ENCODE results near the gene SLC6A1. TPM values are rescaled to one million over a fixed set of nuclear protein-coding genes. Genes with fewer than 3 reads are reported as not detected.

The SLC6A1 gene
- total RNA-seq, 2 experiments from 2014 or later: not detected

DNA sequence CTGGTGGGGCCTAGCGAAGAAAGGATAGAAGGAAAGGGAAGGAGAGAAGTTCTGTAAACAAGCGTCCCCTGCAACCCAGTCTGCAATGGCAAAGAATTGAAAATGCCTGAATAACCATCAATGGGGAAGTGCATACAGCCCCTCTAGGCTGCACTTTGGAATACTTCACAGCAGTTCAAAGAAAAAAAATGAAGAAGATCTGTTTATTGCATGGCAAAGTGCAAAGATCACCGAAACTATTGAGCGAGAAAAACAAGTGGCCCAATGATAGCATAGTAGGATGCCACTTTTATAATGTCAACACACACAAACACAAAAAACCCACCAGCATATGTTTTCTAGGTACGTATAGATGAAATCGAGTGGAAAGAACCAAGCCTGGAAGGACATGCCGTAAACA, 13.6 kb upstream of the SLC6A1 start:
- Mint-ChIP-seq H3K4me3 (no peak overlapping the region), H3K4me1 (peaks cover 9% of the 10 kb centered on the region), H3K9me3 (no peaks in the 10 kb centered on the region), H3K27me3 (peaks cover 44% of the 10 kb centered on the region), H3K36me3 (no peaks in the 10 kb centered on the region), H3K27ac (no peak overlapping the region)
- no peak for DNase-seq

DNA sequence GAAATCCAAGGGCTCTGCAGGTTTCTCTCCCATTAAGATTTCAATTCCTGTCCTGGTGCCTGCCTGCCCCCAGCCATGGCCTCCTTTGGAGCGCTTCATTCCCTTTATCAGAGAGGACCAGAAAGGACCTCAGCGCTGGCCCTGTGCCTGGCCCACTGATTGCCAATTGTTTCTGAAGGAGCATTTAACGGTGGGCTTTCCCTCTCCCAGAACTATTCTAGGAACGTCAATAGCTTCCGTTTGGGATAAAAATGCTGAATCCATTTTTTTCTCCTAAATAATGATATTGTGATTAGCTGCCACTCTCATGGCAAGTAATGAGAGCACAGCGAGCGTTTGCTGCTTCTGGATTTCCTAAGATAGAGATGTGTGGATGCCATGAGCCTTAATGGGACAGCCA, 12.2 kb upstream of the SLC6A1 start:
- H3K36me3 Mint-ChIP-seq: no peaks in the 10 kb centered on the region
- no peaks in the 10 kb centered on the region for H3K9me3 Mint-ChIP-seq
- DNase-seq: no peak
- no peak overlapping the region for H3K4me3 Mint-ChIP-seq
- no peak overlapping the region for H3K27ac Mint-ChIP-seq
- H3K4me1 Mint-ChIP-seq: peaks cover 9% of the 10 kb centered on the region
- peaks cover 40% of the 10 kb centered on the region for H3K27me3 Mint-ChIP-seq

DNA sequence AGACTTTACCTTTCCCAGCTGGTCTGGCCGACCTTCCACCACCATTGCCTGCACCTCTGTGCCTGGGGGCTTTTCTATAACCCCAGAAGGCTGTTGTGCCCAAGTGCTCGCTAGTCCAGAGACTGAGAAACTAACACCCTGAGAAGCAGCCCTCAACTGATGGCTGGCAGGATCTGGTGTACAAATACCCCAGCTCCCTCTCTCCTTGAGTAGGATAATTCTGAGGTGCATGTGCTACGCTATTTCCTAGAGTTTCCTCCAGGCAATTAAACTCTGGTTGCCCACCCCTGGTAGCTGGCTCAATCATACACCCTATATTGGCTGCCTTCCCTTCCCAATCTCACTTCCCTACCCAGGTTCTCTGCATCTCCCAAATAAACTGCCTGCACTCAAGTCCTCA, 11.5 kb upstream of the SLC6A1 start:
- no peaks in the 10 kb centered on the region for H3K9me3 Mint-ChIP-seq
- no peak overlapping the region for H3K27ac Mint-ChIP-seq
- H3K4me3 Mint-ChIP-seq: no peak overlapping the region
- peaks cover 9% of the 10 kb centered on the region for H3K4me1 Mint-ChIP-seq
- DNase-seq: no peak
- peaks cover 40% of the 10 kb centered on the region for H3K27me3 Mint-ChIP-seq
- no peaks in the 10 kb centered on the region for H3K36me3 Mint-ChIP-seq

DNA sequence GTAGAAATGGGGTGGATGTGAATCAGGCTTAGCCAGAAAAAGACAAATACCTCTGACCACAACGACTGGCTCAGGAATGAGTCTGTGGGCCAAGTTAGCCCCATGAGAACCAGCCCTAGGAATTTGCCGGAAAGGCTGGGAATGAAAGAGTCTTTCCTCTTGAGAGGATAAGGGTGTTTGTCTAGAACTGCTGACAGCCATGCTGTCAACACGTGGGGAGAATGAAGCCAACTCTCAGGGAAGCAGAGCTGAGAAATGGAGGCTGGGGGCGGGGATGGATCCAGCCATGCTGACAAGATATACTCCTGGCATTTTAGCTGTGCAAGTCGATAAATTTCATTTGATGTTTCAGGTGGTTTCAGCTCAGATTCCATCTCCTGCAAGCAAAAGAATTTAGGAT, 10.6 kb upstream of the SLC6A1 start:
- no peaks in the 10 kb centered on the region for H3K9me3 Mint-ChIP-seq
- peaks cover 35% of the 10 kb centered on the region for H3K27me3 Mint-ChIP-seq
- no peak overlapping the region for H3K27ac Mint-ChIP-seq
- DNase-seq: no peak
- H3K4me1 Mint-ChIP-seq: peaks cover 9% of the 10 kb centered on the region
- H3K4me3 Mint-ChIP-seq: no peak overlapping the region
- H3K36me3 Mint-ChIP-seq: no peaks in the 10 kb centered on the region

DNA sequence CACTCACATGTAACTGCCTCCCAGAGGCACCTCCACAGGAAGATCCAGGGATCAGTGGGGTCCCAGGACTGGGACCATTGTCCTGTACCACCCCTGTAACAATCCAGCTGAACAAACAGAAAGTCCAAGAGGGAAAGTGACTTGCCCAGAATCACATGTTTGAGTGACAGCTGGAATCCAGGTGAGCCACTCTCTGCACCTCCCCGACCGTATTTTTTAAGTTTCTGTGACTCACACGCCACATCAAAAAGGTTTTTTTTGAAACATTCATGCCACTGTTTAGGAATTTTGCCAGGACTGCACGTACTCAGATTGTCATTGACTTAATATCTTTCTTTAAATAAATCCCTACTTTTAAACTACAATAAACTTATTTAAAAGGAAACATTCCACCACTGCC, 9.8 kb upstream of the SLC6A1 start:
- H3K27ac Mint-ChIP-seq: no peak overlapping the region
- H3K4me3 Mint-ChIP-seq: no peak overlapping the region
- no peaks in the 10 kb centered on the region for H3K9me3 Mint-ChIP-seq
- H3K36me3 Mint-ChIP-seq: no peaks in the 10 kb centered on the region
- H3K4me1 Mint-ChIP-seq: peaks cover 9% of the 10 kb centered on the region
- no peak for DNase-seq
- peaks cover 33% of the 10 kb centered on the region for H3K27me3 Mint-ChIP-seq

DNA sequence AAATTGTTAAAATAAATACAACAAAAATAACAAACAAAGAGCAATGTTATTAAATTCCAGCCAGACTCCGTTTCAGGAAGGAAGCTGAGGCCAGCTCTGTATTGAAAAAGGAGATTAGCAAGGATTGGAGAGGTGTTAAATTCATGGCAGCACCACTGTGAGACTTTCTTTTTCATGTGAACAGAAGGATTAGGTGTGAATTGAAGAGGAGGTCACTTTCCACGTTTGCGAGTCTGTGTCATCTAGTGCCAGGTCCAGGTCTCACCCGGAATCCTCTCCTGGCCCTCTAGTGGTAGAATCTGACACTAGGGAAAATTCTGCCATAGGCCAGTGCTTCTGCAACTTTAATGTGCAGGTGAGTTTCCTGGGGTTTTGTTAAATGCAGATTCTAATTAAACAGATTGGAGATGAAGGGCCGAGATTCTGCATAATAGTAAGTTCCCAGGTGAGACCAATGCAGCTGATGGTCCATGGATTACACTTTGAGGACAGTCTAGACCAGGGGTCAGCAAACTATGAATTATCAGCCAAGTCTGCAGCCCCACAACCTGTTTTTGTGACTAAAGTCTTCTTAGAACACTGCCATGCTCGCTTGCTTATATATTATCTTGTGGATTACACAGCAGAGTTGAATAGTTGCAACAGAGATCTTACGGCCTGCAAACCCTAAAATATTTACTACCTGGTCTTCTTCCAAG, 9.2 kb upstream of the SLC6A1 start:
- Mint-ChIP-seq H3K9me3 (no peaks in the 10 kb centered on the region), H3K36me3 (no peaks in the 10 kb centered on the region)

DNA sequence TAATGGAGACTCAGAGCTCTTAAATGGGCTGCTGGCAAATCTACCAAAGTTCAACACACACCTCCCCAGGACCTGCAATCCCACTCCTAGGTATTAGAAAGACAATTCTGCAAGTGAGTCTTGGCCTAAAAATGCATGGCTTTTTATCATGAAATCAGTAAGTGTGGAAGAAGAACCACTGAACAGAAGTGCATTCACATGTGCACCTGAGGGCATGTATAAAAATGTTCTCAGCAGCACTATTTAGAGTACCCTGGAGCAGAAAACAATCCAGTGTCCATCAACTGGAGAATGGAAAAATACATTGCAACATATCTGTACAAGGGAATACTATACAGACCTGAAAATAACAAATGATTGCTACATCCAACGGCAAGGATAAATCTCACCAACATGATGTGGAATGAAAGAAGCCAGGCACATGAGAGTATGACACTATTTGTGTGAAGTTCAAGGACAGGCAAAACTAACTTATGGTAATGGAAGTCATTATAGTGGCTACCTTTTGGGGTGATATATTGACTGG, 8.1 kb upstream of the SLC6A1 start:
- DNase-seq: no peak
- H3K9me3 Mint-ChIP-seq: no peaks in the 10 kb centered on the region
- H3K36me3 Mint-ChIP-seq: peaks cover 2% of the 10 kb centered on the region
- peaks cover 8% of the 10 kb centered on the region for H3K4me1 Mint-ChIP-seq
- H3K4me3 Mint-ChIP-seq: no peak overlapping the region
- no peak overlapping the region for H3K27ac Mint-ChIP-seq
- H3K27me3 Mint-ChIP-seq: peaks cover 31% of the 10 kb centered on the region

More for the DNA sequence above, 9.2 kb upstream of the SLC6A1 start:
- DNase-seq: no peak
- peaks cover 8% of the 10 kb centered on the region for H3K4me1 Mint-ChIP-seq
- no peak overlapping the region for H3K4me3 Mint-ChIP-seq
- H3K27ac Mint-ChIP-seq: no peak overlapping the region
- H3K27me3 Mint-ChIP-seq: peaks cover 27% of the 10 kb centered on the region

DNA sequence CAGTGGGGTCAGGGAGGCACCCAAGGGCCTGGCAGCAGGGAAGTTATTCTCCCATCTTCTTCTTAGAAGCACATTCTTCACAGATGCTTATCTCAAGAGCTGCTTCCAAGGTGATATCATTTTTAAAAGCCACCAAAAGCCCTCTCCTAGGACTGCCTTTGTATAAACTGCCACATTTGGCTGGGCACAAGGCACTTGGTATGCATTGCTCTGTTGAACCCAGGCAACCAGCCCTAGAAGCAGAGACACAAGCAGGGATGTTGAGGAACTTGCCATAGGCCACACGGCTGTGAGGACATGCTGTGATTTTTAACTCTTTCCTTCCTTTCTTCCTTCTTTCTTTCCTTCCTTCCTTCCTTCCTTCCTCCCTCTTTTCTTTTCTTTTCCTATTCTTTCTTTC, 7.4 kb upstream of the SLC6A1 start:
- Mint-ChIP-seq H3K27ac (no peak overlapping the region), H3K4me1 (peaks cover 8% of the 10 kb centered on the region), H3K36me3 (peaks cover 2% of the 10 kb centered on the region), H3K4me3 (no peak overlapping the region), H3K9me3 (no peaks in the 10 kb centered on the region), H3K27me3 (peaks cover 30% of the 10 kb centered on the region)
- DNase-seq: no peak

DNA sequence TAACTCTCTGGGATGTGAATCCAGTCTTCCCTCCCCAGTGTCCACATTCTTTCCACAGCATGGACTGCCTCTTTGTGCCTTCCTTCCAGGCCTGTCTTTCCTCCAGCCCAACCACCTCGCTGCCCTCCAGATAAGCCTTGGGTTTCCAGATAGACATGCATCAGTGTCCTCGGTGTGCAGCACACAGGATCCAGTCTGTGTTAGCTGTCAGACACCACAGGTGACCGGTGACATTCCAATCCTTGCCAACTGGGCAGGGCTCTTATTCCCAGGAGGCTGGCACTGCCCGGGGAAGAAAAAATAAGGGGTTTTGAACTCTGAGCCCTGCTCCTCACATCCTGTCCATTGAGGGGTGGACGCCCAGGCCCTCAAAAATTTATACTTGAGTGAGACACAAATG, 6.0 kb upstream of the SLC6A1 start:
- no peak for DNase-seq
- Mint-ChIP-seq H3K4me1 (peaks cover 8% of the 10 kb centered on the region), H3K4me3 (no peak overlapping the region), H3K36me3 (peaks cover 2% of the 10 kb centered on the region), H3K9me3 (no peaks in the 10 kb centered on the region), H3K27ac (no peak overlapping the region), H3K27me3 (peaks cover 33% of the 10 kb centered on the region)

DNA sequence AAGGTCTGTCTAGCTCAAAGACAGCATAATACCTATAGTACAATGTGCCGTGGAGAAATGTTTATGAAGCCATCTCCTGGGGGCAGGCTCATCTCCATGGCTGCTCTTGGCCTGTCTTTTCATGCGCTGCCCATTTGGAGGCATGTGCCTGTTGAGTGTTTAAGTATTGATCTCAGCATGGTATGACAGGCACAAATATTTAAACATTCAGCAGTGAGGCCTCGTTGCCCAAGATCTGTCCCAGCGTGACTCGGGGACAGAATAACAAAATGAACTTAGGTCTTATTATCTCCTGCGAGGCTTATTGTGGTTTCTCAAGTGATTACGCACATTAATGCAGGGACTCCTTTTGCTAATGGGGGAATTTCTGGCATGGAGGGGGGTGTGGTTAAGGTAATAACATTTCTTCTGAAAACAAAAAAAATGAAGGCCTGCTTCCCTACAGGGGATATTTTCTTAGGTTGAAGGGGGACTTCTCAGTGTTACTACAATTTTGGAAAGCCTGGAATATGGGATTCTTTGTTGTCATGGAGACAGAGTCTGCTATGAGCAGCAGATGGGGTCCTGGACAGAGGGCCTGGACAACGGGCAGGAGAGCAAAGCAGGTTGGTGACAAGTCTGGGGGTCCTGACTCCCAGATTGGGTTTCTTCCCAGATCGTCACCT, 4.4 kb upstream of the SLC6A1 start:
- no peak overlapping the region for H3K4me3 Mint-ChIP-seq
- H3K27me3 Mint-ChIP-seq: peaks cover 36% of the 10 kb centered on the region
- no peak for DNase-seq
- peaks cover 1% of the 10 kb centered on the region for H3K4me1 Mint-ChIP-seq
- H3K27ac Mint-ChIP-seq: no peak overlapping the region
- peaks cover 2% of the 10 kb centered on the region for H3K36me3 Mint-ChIP-seq
- H3K9me3 Mint-ChIP-seq: no peaks in the 10 kb centered on the region

DNA sequence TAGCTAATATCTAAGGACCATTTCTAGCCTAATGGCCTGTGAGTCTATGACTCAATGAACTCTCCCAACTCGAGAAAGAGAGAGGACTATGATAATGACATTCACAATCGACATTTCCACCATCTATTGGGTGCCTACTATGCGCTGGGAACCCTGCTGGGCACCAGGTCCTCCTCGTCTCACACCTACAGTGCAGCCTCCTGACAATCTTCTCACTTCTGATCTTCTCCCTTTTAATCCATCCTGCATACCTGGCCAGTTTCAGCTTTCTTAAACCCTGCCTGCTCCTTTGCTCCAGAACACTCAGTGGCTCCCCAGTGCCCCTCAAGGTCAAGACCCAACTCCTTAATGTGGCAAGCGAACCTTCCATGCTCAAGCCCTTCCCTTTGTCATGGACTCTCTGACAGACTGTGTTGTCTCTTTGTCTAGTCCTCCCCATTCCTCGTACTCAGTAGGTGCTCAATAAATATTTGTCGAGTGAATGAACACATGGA, 3.5 kb upstream of the SLC6A1 start:
- Mint-ChIP-seq H3K36me3 (peaks cover 2% of the 10 kb centered on the region), H3K4me3 (no peak overlapping the region), H3K9me3 (no peaks in the 10 kb centered on the region), H3K27ac (no peak overlapping the region), H3K4me1 (peaks cover 2% of the 10 kb centered on the region), H3K27me3 (peaks cover 45% of the 10 kb centered on the region)
- DNase-seq: no peak

DNA sequence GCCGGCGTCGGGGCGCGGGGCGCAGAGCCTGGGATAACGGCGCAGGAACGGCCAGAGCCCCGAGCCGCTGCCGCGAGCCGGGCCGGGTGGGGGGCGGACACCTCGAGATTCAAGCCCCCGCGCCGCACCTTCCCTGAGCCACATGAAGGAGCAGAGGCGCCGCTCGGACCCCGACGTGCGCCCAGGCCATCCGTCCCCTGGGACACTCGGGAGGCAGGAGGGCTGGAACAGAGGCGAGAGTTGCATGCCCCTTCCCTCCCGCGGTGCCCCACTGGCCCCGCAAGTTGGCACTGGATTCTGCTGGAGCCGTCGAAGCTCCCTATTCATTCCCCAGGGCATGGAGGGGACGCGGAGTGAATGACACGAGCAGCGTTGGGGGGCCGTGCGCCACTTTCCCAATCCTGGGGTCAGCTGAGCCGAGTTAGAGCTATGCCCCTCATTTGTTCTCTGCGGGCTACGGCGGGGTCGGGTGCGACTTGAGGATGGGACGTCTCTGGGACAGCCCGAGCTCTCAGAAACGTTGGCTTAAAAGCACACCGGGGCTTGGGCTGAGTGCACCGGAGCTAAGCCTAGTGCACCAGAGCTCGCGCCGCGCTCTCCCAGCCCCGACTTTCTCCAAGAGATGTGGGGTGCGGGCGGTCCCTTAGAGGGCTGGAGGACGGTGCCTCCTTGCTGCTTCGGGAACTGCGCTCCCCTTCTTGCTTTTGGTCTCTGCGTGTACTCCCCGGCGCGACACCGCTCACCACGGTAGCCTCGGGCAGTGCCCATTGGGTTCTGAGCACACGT, 588 bp downstream of the SLC6A1 start:
- peaks cover 77% of the 10 kb centered on the region for H3K27me3 Mint-ChIP-seq
- no peaks in the 10 kb centered on the region for H3K9me3 Mint-ChIP-seq
- H3K36me3 Mint-ChIP-seq: peaks cover 2% of the 10 kb centered on the region
- H3K4me3 Mint-ChIP-seq: no peak overlapping the region
- H3K4me1 Mint-ChIP-seq: peaks cover 2% of the 10 kb centered on the region
- H3K27ac Mint-ChIP-seq: no peak overlapping the region
- DNase-seq: no peak

DNA sequence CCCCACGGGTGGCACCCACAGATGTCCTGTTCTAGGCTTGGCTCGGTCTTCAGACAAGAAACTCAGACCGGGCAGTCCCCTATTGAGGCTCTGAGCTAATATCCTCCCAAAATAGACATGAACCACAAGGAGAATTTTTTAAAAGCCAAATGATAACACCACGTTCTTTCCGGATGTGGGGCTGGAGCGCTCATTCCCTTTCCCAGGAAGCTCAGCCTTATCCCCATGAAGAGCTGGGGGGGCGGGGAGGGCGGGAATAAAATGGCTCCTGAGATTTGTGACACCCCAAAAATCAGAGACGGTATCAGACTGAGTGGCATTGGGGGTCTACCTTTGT, 1.1 kb downstream of the SLC6A1 start:
- Mint-ChIP-seq H3K27me3 (peaks cover 75% of the 10 kb centered on the region), H3K4me3 (no peak overlapping the region)
- no peak for DNase-seq

DNA sequence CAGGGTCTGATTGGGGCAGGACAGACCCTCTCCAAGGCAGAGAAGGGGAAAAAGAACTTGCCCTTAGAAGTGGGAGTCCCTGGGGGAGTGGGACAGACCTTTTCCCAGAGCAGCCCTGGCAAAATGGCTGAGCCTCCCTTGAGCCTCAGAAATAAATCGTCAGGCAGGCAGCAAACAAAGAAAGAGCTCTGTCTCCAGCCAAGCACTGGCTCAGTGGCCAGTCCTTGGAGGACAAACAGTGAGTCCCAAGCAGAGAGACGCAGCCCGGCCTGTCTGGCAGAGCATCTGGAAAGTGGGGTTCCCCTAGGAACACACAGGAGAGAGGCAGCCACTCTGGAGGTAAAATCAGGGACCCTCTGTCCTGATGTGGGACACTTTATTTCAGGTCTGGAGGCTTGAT, 1.8 kb downstream of the SLC6A1 start:
- no peaks in the 10 kb centered on the region for H3K36me3 Mint-ChIP-seq
- peaks cover 2% of the 10 kb centered on the region for H3K4me1 Mint-ChIP-seq
- DNase-seq: no peak
- H3K27me3 Mint-ChIP-seq: peaks cover 70% of the 10 kb centered on the region
- H3K27ac Mint-ChIP-seq: no peak overlapping the region
- H3K9me3 Mint-ChIP-seq: no peaks in the 10 kb centered on the region
- H3K4me3 Mint-ChIP-seq: no peak overlapping the region

More for the DNA sequence above, 1.1 kb downstream of the SLC6A1 start:
- Mint-ChIP-seq H3K36me3 (peaks cover 2% of the 10 kb centered on the region), H3K27ac (no peak overlapping the region), H3K9me3 (no peaks in the 10 kb centered on the region), H3K4me1 (peaks cover 2% of the 10 kb centered on the region)

DNA sequence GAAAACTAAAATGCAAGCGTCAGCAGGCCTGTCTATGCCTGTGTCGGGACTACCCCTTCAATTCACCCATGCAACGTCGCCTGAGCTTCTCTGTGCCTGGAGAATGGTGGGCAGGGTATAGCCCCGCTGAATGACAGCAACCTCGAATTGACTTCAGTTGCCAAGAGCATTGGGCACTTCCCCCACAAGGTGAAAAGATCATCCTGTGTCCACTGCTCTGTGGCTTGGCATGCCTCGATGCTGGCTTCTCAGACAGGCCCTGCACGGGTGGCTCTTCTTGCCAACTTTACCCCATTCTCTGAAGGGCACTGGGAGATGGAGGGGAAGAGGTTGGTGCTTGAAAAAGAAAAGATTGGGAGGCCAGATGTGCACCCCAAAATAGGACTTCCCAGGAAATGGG, 3.3 kb downstream of the SLC6A1 start:
- Mint-ChIP-seq H3K4me3 (no peak overlapping the region), H3K36me3 (no peaks in the 10 kb centered on the region), H3K9me3 (no peaks in the 10 kb centered on the region), H3K4me1 (peaks cover 2% of the 10 kb centered on the region), H3K27me3 (peaks cover 71% of the 10 kb centered on the region), H3K27ac (no peak overlapping the region)
- no peak for DNase-seq

Data from activated naive CD8-positive, alpha-beta T cell treated with anti-CD3 and anti-CD28 coated beads for 36 hours (primary cell).